PFSK-1 (cell line): ENCODE measurements around the gene HNF1B.

Source experiments
- FOXP2 ChIP-seq: optimal IDR thresholded peaks from 2 replicates; pipeline ENCODE3; 2011; ENCODE audit warnings: borderline replicate concordance, control low read depth, inconsistent platforms; ENCODE audit not compliant: insufficient read depth; ENCODE audit errors: extremely low read length, extremely low read depth
- POLR2AphosphoS5 ChIP-seq: IDR thresholded peaks from 2 replicates; pipeline ENCODE4 v1.6.1; 2012; ENCODE audit warnings: low read depth, mild to moderate bottlenecking, control low read depth, low read length, moderate library complexity
- SIN3A ChIP-seq: IDR thresholded peaks from 2 replicates; pipeline ENCODE4 v1.6.1; 2012; ENCODE audit warnings: mild to moderate bottlenecking, low read length, moderate library complexity, borderline replicate concordance; ENCODE audit not compliant: insufficient read depth
- TAF1 ChIP-seq: IDR thresholded peaks from 2 replicates; pipeline ENCODE4 v1.6.1; 2012; ENCODE audit warnings: low read length, control low read depth, borderline replicate concordance; ENCODE audit not compliant: insufficient read depth
- TF ChIP-seq, protein P1 (sequence below), 2 experiments: IDR thresholded peaks; 2 replicates each; pipeline versions ENCODE4 v1.6.1 to v1.8.0; 2011 to 2012; ENCODE audit warnings: low read depth in 2 of 2, low read length in 2 of 2, control low read depth in 1 of 2, inconsistent platforms in 1 of 2, mild to moderate bottlenecking in 1 of 2, moderate library complexity in 1 of 2; ENCODE audit not compliant: insufficient read depth in 1 of 2

HNF1B gene

DNA sequence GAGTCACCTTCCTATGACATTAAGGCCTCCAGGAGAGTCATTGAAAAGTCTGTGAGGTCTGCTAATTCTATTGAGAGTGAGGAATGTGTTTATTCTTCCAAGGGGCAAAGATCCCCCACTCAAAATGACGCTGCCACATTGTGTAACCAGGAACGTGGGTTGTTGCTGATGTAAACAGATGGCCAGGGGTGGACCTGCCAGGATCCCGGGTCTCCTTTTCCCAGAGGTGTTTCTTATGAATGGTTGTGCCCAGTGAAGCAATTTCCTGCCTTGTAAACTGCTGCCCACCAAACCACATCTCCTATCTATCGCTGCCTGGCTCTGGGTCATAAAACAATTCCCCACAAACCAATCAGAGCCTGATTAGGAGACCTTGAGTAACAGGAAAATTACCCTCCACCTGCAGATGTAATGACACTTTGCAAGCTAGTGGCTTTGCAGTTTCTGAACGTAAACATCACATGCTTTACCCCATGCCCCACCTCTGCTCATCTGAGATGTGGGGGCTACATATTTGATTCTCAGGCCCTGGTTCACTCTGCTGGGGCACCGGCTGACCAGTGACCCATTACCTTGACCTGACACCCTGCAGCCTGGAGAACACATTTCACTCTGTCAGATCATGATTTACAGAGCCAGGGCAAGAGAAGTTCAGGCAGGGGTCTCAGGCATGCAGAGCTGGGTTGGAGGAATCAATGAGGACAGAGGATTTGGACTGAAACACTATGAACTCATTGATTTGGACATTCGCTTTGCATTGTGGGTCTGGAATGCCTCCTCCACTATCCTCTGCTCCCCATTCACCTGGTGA lies 68.5 kb downstream of the HNF1B start:
- TF ChIP-seq FOXP2 (no peak), TAF1 (no peak), POLR2AphosphoS5 (no peak), SIN3A (no peak)
- TF ChIP-seq, protein P1, sequence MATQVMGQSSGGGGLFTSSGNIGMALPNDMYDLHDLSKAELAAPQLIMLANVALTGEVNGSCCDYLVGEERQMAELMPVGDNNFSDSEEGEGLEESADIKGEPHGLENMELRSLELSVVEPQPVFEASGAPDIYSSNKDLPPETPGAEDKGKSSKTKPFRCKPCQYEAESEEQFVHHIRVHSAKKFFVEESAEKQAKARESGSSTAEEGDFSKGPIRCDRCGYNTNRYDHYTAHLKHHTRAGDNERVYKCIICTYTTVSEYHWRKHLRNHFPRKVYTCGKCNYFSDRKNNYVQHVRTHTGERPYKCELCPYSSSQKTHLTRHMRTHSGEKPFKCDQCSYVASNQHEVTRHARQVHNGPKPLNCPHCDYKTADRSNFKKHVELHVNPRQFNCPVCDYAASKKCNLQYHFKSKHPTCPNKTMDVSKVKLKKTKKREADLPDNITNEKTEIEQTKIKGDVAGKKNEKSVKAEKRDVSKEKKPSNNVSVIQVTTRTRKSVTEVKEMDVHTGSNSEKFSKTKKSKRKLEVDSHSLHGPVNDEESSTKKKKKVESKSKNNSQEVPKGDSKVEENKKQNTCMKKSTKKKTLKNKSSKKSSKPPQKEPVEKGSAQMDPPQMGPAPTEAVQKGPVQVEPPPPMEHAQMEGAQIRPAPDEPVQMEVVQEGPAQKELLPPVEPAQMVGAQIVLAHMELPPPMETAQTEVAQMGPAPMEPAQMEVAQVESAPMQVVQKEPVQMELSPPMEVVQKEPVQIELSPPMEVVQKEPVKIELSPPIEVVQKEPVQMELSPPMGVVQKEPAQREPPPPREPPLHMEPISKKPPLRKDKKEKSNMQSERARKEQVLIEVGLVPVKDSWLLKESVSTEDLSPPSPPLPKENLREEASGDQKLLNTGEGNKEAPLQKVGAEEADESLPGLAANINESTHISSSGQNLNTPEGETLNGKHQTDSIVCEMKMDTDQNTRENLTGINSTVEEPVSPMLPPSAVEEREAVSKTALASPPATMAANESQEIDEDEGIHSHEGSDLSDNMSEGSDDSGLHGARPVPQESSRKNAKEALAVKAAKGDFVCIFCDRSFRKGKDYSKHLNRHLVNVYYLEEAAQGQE (IDR thresholded peaks at IDR 0.05; ENCODE audit: insufficient read depth in 1 of 2, low read depth in 2 of 2, low read length in 2 of 2), result no peak

DNA sequence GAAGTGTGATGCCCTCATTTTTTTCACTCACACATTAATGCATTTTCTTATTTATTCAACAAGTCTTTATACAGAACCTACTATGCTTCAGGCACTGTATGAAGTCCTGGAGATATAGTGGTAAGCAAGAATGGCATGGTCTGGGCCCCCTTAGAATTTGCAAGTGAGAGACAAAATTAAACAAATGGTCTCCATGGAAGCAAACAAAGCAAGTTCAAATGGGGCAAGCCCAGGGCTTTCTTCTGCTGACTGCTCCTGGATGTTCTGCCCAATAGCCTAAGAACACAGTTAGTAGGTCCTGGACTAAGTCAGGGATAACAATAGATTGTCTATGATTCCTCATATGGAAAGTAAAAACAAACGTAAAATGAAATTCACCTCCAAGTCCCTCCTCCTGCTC lies 70.3 kb downstream of the HNF1B start:
- TF ChIP-seq FOXP2 (no peak), TAF1 (no peak), POLR2AphosphoS5 (no peak), SIN3A (no peak)
- TF ChIP-seq, protein P1 (IDR thresholded peaks at IDR 0.05; ENCODE audit: insufficient read depth in 1 of 2, low read depth in 2 of 2, low read length in 2 of 2), result no peak

DNA sequence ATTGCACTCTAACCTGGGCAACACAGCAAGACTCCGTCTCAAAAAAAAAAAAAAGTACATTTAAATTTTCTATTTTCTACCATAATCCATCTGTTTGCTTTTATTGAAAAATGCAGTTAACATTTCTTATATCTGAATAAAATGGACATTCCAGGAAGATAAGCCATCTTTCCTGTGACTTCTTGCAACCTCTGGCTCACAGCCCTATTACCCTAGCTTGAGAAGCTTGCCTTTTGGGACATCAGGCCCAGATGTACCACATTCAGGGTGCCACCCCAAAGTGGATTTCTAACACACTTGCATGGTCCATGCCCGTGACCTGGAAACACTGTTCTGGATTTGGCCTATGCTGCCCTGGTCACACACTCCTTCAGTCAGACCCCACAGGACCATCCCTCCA lies 71.5 kb downstream of the HNF1B start:
- TF ChIP-seq FOXP2, result no peak
- no peak for TF ChIP-seq TAF1
- TF ChIP-seq POLR2AphosphoS5, result no peak

DNA sequence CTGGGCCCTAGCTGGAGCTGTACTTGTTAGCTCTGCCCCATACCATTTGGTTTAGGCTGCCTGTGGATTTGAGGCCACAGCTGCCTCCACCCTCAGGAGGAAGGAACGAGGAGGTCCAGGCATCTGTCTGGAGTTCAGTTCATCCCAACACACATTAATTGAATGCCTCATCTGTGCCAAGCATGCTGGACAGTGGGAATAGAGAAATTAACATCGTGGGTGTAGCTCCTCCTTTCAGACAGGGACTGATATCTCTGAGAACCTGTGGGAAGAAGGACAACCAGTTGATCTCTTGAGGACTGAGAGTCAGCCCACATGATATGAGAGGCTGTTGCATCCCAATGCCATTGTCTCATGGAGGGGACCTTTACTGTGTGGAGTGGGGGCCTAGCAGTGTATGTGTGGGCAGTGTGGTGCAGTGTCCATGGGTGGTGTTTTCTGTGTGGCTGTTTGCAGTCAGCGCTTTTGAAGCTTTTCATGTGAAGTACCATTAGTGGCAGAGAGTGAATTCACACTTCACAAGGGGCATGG lies 72.2 kb downstream of the HNF1B start:
- no peak for TF ChIP-seq TAF1
- TF ChIP-seq POLR2AphosphoS5, result no peak
- no peak for TF ChIP-seq SIN3A
- TF ChIP-seq, protein P1 (IDR thresholded peaks at IDR 0.05; ENCODE audit: insufficient read depth in 1 of 2, low read depth in 2 of 2, low read length in 2 of 2), result no peak
- TF ChIP-seq FOXP2, result no peak

DNA sequence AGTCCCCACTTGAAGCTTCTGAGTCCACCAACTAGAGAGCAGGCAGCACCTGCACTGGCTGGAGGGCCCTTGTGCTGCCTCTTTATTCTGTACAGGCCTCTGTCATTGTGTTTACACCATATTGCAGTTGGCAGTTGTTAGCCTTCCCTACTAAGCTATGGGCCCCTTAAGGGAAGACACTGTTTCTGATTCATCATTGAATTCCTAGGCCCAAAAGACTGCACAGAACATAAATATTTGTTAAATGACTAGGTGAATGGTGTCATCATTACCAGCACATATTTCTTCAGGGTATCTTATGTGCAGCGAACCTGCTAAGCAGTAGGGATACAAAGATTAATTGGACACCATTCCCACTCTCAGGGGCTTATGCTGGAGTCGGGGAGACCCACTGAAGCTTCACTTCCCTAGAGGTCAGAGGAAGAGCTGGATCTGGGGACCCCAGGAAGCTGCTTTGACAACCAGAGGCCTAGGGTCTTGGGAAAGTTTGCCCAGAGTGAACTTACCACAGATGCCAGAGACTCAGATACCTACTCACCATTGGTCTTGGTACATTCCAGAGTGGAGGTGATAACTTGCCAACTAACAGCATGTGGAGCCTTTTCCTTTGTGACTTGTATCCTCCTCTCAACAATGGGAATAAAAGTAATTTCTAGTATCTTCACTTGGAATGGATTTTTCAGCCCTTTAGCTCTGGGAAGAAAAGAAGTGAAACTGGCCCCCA lies 72.9 kb downstream of the HNF1B start:
- TF ChIP-seq, protein P1 (IDR thresholded peaks at IDR 0.05; ENCODE audit: insufficient read depth in 1 of 2, low read depth in 2 of 2, low read length in 2 of 2), result no peak
- TF ChIP-seq TAF1 (no peak), FOXP2 (no peak), POLR2AphosphoS5 (no peak), SIN3A (no peak)
